HG03571 (cell line): ENCODE results near the gene PSMD11.
"Not testable (repeated sequence)": the region's sequence is repeated elsewhere in the genome, so short reads cannot be mapped to it uniquely, and the experiment has no call there.

ENCODE experiments used
- ATAC-seq: cut with Tn5 transposase; IDR thresholded peaks from one replicate; pipeline ENCODE4 v1.9.1; 2021; ENCODE audit not compliant: unreplicated experiment

The PSMD11 gene

GRCh38 chr17:32444301-32445073 is at the start of gene PSMD11:
PSMD11 (plus strand) TSS chr17:32444510; CDS start chr17:32444524, 14 bp downstream.
- peak; percentile 91 for ATAC-seq

- no peak for ATAC-seq
Measured at GRCh38 chr17:32396343-32396742, 48.0 kb upstream of the PSMD11 start.

GRCh38 chr17:32398946-32399345 is 45.4 kb upstream of the PSMD11 start:
- no peak for ATAC-seq

- not testable (repeated sequence) for ATAC-seq
Measured at GRCh38 chr17:32410085-32410484, 34.2 kb upstream of the PSMD11 start.

GRCh38 chr17:32426894-32427293 is 17.4 kb upstream of the PSMD11 start:
- ATAC-seq = no peak

- no peak for ATAC-seq
Measured at GRCh38 chr17:32429598-32429997, 14.7 kb upstream of the PSMD11 start.

GRCh38 chr17:32440722-32441121 is 3.6 kb upstream of the PSMD11 start:
- no peak for ATAC-seq

- no peak for ATAC-seq
Measured at GRCh38 chr17:32441886-32442285, 2.4 kb upstream of the PSMD11 start.

- no peak for ATAC-seq
Measured at GRCh38 chr17:32443827-32444300, 446 bp upstream of the PSMD11 start.

GRCh38 chr17:32445074-32445415 is 735 bp downstream of the PSMD11 start:
- no peak for ATAC-seq

GRCh38 chr17:32445497-32445896 is 1.2 kb downstream of the PSMD11 start:
- ATAC-seq = no peak

- ATAC-seq = no peak
Measured at GRCh38 chr17:32445971-32446370, 1.7 kb downstream of the PSMD11 start.

GRCh38 chr17:32446949-32447348 is 2.6 kb downstream of the PSMD11 start:
- ATAC-seq = no peak

GRCh38 chr17:32449963-32450362 is 5.7 kb downstream of the PSMD11 start:
- ATAC-seq = no peak

GRCh38 chr17:32450379-32450778 is 6.1 kb downstream of the PSMD11 start:
- ATAC-seq = not testable (repeated sequence)

GRCh38 chr17:32451879-32452278 is 7.6 kb downstream of the PSMD11 start:
- ATAC-seq = no peak

GRCh38 chr17:32452281-32452680 is 8.0 kb downstream of the PSMD11 start:
- ATAC-seq = no peak

GRCh38 chr17:32453370-32453769 is 9.1 kb downstream of the PSMD11 start:
- ATAC-seq = no peak

- ATAC-seq = no peak
Measured at GRCh38 chr17:32458371-32458770, 14.1 kb downstream of the PSMD11 start.

GRCh38 chr17:32460054-32460453 is 15.7 kb downstream of the PSMD11 start:
- ATAC-seq = no peak

- ATAC-seq = no peak
Measured at GRCh38 chr17:32461498-32461852, 17.2 kb downstream of the PSMD11 start.

- no peak for ATAC-seq
Measured at GRCh38 chr17:32461853-32462617, 17.7 kb downstream of the PSMD11 start.
